DOHH2 (cell line): ENCODE results near the gene IDUA.

Experiments
- H3F3A ChIP-seq: fragments of 200-600 bp; sonication (generic), shearing (Covaris generic); 2 replicates; pipeline ENCODE4 v1.6.0; 2016; ENCODE audit warnings: antibody characterized with exemption, mild to moderate bottlenecking; ENCODE audit not compliant: control insufficient read depth, insufficient read depth
- H3K27ac ChIP-seq: fragments of 200-600 bp; sonication (generic); 2 replicates; pipeline ENCODE4 v1.5.1; 2014; ENCODE audit warnings: low read depth, mild to moderate bottlenecking, low read length, moderate library complexity
- H3K27me3 ChIP-seq: fragments of 200-600 bp; sonication (generic); 2 replicates; pipeline ENCODE4 v1.6.1; 2014; ENCODE audit warnings: mild to moderate bottlenecking, low read length, mixed read lengths; ENCODE audit not compliant: control insufficient read depth
- H3K36me3 ChIP-seq: fragments of 200-600 bp; sonication (generic); 2 replicates; pipeline ENCODE4 v1.6.1; 2014; ENCODE audit warnings: mild to moderate bottlenecking, low read length, moderate library complexity, mixed read lengths; ENCODE audit not compliant: control insufficient read depth
- H3K4me1 ChIP-seq: fragments of 200-600 bp; sonication (generic); 2 replicates; pipeline ENCODE4 v1.6.1; 2014; ENCODE audit warnings: mild to moderate bottlenecking, low read length, mixed read lengths; ENCODE audit not compliant: control insufficient read depth
- H3K4me2 ChIP-seq: fragments of 200-600 bp; sonication (generic); 2 replicates; pipeline ENCODE4 v1.6.0; 2014; ENCODE audit warnings: mild to moderate bottlenecking, low read length, moderate library complexity
- H3K4me3 ChIP-seq: fragments of 200-600 bp; sonication (generic); 2 replicates; pipeline ENCODE4 v1.5.1; 2014; ENCODE audit warnings: mild to moderate bottlenecking, low read length, mixed read lengths
- H3K79me2 ChIP-seq: fragments of 200-600 bp; sonication (generic); 2 replicates; pipeline ENCODE4 v1.6.1; 2014; ENCODE audit warnings: mild to moderate bottlenecking, low read length, mixed read lengths; ENCODE audit not compliant: control insufficient read depth
- H3K9me2 ChIP-seq: fragments of 200-600 bp; sonication (generic); replicated peaks from 2 replicates; pipeline ENCODE4 v1.6.1; 2014; ENCODE audit warnings: mild to moderate bottlenecking, low read length, mixed read lengths; ENCODE audit not compliant: control insufficient read depth
- H3K9me3 ChIP-seq: fragments of 200-600 bp; sonication (generic); 2 replicates; pipeline ENCODE4 v1.6.1; 2014; ENCODE audit warnings: antibody characterized with exemption, low read length, mixed read lengths; ENCODE audit not compliant: control insufficient read depth, insufficient read depth
- H4K20me1 ChIP-seq: fragments of 200-600 bp; sonication (generic); 2 replicates; pipeline ENCODE4 v1.6.0; 2014; ENCODE audit warnings: low read depth, mild to moderate bottlenecking, antibody characterized with exemption, low read length, moderate library complexity; ENCODE audit not compliant: control insufficient read depth, insufficient read depth
- EZH2phosphoT487 ChIP-seq: fragments of 200-600 bp; sonication (generic); IDR thresholded peaks from 2 replicates; pipeline ENCODE4 v1.6.1; 2017; ENCODE audit warnings: borderline replicate concordance, mild to moderate bottlenecking, antibody characterized with exemption, low read length, moderate library complexity, mixed read lengths
- TF ChIP-seq, protein P1 (sequence below): fragments of 200-600 bp; sonication (generic); IDR thresholded peaks from one replicate; pipeline ENCODE4 v1.5.1; 2014; ENCODE audit warnings: antibody characterized with exemption, mild to moderate bottlenecking, low read depth, low read length; ENCODE audit not compliant: poor library complexity, severe bottlenecking

Gene IDUA

DNA sequence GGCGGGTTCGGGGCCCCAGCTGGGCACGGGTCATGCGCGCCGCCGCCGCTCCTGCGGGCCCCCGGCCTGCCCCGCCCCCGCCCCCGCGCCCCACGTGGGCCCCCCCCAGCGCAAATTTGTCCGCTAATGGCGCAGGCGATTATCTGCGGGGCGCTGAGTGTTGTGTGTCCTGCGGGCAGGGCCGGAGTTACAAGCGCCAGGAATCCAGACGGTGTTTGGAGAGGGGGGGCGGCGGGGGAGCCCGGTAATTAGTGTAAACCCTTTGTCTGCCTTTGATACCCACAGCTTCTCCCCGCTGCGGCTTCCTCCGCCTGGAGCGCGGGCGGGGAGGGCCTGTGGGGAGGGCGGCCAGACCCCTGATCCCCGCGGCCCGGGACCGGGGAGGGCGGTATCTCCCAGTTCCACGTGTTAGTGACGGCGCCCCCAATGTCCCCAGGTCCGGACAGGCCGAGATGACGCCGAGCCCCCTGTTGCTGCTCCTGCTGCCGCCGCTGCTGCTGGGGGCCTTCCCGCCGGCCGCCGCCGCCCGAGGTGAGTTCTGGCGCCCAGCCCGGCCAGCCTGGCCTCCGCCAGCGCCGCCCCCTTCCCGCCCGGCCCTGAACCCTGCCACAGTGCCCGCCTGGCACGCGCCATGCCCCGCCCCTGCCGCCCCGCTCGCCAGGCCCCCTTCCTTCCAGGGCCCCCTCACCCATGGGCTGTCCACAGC, 25.3 kb downstream of the IDUA start:
- peaks cover 9% of the 10 kb centered on the region for H3F3A ChIP-seq
- H3K79me2 ChIP-seq = no peaks in the 10 kb centered on the region
- no peak overlapping the region for H3K27ac ChIP-seq
- peaks cover 26% of the 10 kb centered on the region for H3K4me1 ChIP-seq
- H3K27me3 ChIP-seq = peaks cover 45% of the 10 kb centered on the region
- H3K4me2 ChIP-seq = peak overlapping the region; percentile 48
- no peaks in the 10 kb centered on the region for H3K36me3 ChIP-seq
- peak overlapping the region; percentile 38 for H3K4me3 ChIP-seq
- no peaks in the 10 kb centered on the region for H3K9me3 ChIP-seq
- 0 out of 2 replicates have a peak, but pooled peaks cover 5% of the 10 kb centered on the region for H4K20me1 ChIP-seq
- H3K9me2 ChIP-seq = no peaks in the 10 kb centered on the region
- TF ChIP-seq, protein P1, sequence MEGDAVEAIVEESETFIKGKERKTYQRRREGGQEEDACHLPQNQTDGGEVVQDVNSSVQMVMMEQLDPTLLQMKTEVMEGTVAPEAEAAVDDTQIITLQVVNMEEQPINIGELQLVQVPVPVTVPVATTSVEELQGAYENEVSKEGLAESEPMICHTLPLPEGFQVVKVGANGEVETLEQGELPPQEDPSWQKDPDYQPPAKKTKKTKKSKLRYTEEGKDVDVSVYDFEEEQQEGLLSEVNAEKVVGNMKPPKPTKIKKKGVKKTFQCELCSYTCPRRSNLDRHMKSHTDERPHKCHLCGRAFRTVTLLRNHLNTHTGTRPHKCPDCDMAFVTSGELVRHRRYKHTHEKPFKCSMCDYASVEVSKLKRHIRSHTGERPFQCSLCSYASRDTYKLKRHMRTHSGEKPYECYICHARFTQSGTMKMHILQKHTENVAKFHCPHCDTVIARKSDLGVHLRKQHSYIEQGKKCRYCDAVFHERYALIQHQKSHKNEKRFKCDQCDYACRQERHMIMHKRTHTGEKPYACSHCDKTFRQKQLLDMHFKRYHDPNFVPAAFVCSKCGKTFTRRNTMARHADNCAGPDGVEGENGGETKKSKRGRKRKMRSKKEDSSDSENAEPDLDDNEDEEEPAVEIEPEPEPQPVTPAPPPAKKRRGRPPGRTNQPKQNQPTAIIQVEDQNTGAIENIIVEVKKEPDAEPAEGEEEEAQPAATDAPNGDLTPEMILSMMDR = no peak
- TF ChIP-seq EZH2phosphoT487 = no peak

DNA sequence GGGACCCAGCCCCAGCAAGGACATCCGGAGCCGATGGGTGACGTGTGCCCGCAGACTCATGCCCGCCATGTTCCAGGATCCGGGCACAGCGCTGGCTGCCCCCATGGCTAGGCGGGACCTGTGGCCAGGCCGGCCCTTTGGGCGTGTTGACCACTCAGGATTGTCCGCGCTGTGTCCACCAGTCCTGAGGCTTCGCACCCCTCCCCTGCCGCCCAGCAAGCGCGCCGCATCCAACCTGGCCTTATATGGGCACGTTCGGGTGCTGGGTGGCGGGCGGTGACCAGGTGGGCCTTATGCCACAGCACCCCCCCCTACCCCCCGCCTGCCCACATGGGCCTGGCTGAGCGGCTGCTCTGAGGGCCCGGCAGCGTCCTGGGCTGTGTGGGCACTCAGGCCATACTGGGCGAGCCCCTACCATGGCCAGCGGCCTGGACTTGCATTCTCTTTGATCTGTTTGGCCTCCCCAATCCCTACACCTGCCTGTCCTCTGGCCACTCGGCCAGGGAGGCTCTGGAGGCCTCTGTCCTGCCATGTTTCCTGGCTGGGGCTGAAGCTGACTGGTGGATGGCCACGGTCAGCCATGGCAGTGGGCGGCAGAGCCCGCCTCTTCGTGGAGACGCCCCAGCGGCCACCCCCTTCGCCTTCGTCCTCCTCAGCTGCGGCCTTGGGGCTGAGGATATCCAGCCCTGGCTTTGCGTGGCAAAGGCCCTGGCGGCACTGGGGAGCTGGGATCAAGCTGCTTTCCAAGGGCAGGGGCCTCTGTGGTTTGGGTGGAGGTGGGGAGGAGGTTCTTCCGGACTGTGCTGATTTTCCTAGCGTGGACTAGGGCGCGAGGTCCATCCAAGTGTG, 26.6 kb downstream of the IDUA start:
- no peak overlapping the region for H3K4me3 ChIP-seq
- H3K36me3 ChIP-seq = no peaks in the 10 kb centered on the region
- H3K79me2 ChIP-seq = no peaks in the 10 kb centered on the region
- TF ChIP-seq, protein P1 = no peak
- TF ChIP-seq EZH2phosphoT487 = no peak
- no peak overlapping the region for H3K4me2 ChIP-seq
- H3K27me3 ChIP-seq = peaks cover 33% of the 10 kb centered on the region
- no peaks in the 10 kb centered on the region for H3K9me2 ChIP-seq
- no peaks in the 10 kb centered on the region for H3K9me3 ChIP-seq
- no peak overlapping the region for H3K27ac ChIP-seq
- 0 out of 2 replicates have a peak, but pooled peaks cover 5% of the 10 kb centered on the region for H4K20me1 ChIP-seq
- H3F3A ChIP-seq = peaks cover 9% of the 10 kb centered on the region
- H3K4me1 ChIP-seq = peaks cover 26% of the 10 kb centered on the region

DNA sequence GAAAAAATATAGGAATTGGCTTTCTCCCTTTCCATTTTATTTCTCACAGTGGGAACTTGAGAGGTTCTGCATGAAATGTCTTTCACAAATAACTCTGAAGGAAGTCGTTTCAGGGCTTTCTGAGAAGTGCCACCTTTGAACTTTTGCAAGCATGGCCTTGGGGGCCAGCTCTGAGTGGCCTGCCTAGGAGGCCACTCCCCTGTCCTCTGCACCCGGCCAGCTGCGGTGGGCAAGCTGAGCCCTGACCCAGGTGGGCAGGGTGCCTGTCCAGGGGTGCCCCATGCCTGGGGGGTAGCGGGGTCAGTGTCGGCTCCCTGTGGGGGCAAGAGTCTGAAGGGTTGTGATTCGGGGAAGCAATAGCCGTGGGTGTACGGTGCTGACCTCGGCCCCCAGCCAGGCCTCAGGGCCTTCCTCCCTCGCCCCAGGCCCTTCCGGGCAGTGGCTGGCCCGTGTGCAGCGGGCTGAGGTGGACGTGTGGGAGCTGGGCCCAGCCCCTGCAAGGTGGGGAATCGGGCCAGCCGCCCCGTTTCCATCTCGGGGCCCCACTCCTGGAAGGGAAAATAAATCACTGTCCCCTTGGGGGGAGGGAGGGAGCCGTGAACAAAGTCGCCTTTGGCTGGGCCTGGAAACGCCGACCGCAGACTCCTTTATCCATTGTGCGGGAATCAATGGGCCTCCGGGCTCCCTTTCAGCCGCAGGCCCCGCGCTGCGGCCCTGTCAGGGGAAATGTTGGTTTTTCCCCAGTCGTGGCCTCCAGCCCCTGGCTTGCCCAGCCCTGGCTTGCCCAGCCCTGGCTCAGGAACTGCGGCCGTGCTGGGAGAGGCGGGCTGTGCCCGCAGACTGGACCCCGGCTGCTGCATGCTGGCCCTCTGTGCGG, 27.7 kb downstream of the IDUA start:
- H3K4me1 ChIP-seq = peaks cover 18% of the 10 kb centered on the region
- no peaks in the 10 kb centered on the region for H3K36me3 ChIP-seq
- H3K9me2 ChIP-seq = no peaks in the 10 kb centered on the region
- H3K79me2 ChIP-seq = no peaks in the 10 kb centered on the region
- 0 out of 2 replicates have a peak, but pooled peaks cover 5% of the 10 kb centered on the region for H4K20me1 ChIP-seq
- no peaks in the 10 kb centered on the region for H3K9me3 ChIP-seq
- H3K27ac ChIP-seq = no peak overlapping the region
- TF ChIP-seq EZH2phosphoT487 = no peak
- TF ChIP-seq, protein P1 = no peak
- H3F3A ChIP-seq = peaks cover 9% of the 10 kb centered on the region
- no peak overlapping the region for H3K4me3 ChIP-seq
- no peak overlapping the region for H3K4me2 ChIP-seq
- H3K27me3 ChIP-seq = peaks cover 25% of the 10 kb centered on the region
